K562 (cell line): Measurements from ENCODE around the gene RPH3AL.

ENCODE experiments used
- MEF2D ChIP-seq: conservative IDR thresholded peaks from 2 replicates; pipeline ENCODE4 v1.6.1; 2016; ENCODE audit warnings: low read depth, missing genetic modification characterization, missing compliant biosample characterization
- PHB2 ChIP-seq: fragments of 450-650 bp; IDR thresholded peaks from 2 replicates; pipeline ENCODE4 v1.6.1; 2017; ENCODE audit warnings: low read depth
- POLR2A ChIP-seq: fragments of 450-650 bp; conservative IDR thresholded peaks from 2 replicates; pipeline ENCODE4 v1.6.1; 2016
- RBBP5 ChIP-seq: fragments of 200-600 bp; sonication (generic); IDR thresholded peaks from 2 replicates; pipeline ENCODE4 v1.6.1; 2012; ENCODE audit warnings: borderline replicate concordance, mild to moderate bottlenecking, low read length, control low read depth, inconsistent platforms; ENCODE audit not compliant: insufficient read depth, poor library complexity, severe bottlenecking
- RBM39 ChIP-seq: fragments of 200-400 bp; formaldehyde crosslinking; optimal IDR thresholded peaks from 2 replicates; pipeline ENCODE3; 2018; ENCODE audit warnings: low read depth, low read length
- YBX1 ChIP-seq: fragments of 450-650 bp; IDR thresholded peaks from 2 replicates; pipeline ENCODE4 v1.7.1; 2016; ENCODE audit warnings: mild to moderate bottlenecking
- ZBTB7A ChIP-seq: IDR thresholded peaks from 2 replicates; pipeline ENCODE4 v1.6.1; 2011; ENCODE audit warnings: low read depth, mild to moderate bottlenecking, low read length, moderate library complexity, borderline replicate concordance; ENCODE audit not compliant: control insufficient read depth
- ZNF644 ChIP-seq: fragments of 200-800 bp; sonication (Bioruptor generic); IDR thresholded peaks from 2 replicates; pipeline ENCODE4 v1.6.1; 2016; ENCODE audit warnings: low read depth, missing genetic modification characterization, missing compliant biosample characterization
- ZSCAN29 ChIP-seq: fragments of 450-650 bp; IDR thresholded peaks from 2 replicates; pipeline ENCODE4 v1.6.1; 2017
- TF ChIP-seq, protein P1 (sequence below), 3 experiments: IDR thresholded peaks in 2 of 3; conservative IDR thresholded peaks in 1 of 3; 2 replicates each; pipeline ENCODE4 v1.5.1; 2011 to 2012; ENCODE audit warnings: low read length in 3 of 3, mild to moderate bottlenecking in 3 of 3, control low read depth in 2 of 3, improper control_type of control experiment in 1 of 3, inconsistent platforms in 1 of 3, low read depth in 1 of 3, mixed read lengths in 1 of 3, moderate library complexity in 1 of 3; ENCODE audit not compliant: insufficient read depth in 2 of 3
- TF ChIP-seq, protein P2 (sequence below): sonication (generic); formaldehyde crosslinking; IDR thresholded peaks from 2 replicates; pipeline ENCODE4 v1.8.1; 2023; ENCODE audit warnings: mild to moderate bottlenecking, missing genetic modification reagents
- TF ChIP-seq, protein P3 (sequence below): IDR thresholded peaks from 3 replicates; pipeline ENCODE4 v1.6.1; 2011; ENCODE audit warnings: borderline replicate concordance, mild to moderate bottlenecking; ENCODE audit not compliant: insufficient read length, insufficient read depth
- TF ChIP-seq, protein P4 (sequence below): fragments of 450-650 bp; formaldehyde crosslinking; IDR thresholded peaks from 2 replicates; pipeline ENCODE4 v1.4.0; 2020; ENCODE audit warnings: mild to moderate bottlenecking

DNA sequence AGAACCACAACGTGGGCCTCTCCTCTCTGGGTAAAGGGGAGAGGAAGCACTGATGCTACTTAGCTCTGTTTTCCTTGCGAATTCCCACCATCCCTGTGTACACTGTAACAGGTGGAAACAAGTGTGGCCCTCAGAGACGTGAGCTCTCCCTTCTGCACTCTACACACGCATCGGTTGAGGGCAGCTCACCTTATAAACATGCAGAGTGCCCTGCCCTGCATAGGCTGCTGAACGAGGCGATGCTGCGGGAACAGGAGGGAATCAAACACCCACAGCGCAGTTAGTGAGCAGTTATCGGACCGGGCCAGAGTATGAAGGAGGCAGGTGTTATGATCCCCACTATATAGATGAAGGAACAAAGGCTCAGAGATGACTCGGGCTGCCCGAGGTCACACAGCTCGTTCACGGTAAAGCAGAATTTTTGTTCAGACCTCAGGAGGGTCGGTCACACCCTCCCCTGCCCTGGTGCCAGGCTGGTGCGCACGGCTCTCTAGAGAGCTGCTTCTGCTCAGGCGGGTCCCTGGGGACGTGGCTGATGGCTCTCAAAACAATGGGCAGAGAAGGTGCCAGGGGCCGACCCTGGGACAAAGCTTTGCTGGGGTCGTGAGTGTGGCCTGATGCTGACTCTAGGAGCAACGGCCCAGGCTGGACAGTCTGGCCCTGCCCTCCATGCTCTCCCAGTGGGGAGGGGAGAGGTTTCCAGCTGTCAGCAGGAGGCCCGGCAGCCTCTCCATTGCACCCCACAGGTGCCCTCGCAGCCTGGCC lies 68.5 kb downstream of the RPH3AL start:
- TF ChIP-seq PHB2 = no peak
- TF ChIP-seq, protein P1, sequence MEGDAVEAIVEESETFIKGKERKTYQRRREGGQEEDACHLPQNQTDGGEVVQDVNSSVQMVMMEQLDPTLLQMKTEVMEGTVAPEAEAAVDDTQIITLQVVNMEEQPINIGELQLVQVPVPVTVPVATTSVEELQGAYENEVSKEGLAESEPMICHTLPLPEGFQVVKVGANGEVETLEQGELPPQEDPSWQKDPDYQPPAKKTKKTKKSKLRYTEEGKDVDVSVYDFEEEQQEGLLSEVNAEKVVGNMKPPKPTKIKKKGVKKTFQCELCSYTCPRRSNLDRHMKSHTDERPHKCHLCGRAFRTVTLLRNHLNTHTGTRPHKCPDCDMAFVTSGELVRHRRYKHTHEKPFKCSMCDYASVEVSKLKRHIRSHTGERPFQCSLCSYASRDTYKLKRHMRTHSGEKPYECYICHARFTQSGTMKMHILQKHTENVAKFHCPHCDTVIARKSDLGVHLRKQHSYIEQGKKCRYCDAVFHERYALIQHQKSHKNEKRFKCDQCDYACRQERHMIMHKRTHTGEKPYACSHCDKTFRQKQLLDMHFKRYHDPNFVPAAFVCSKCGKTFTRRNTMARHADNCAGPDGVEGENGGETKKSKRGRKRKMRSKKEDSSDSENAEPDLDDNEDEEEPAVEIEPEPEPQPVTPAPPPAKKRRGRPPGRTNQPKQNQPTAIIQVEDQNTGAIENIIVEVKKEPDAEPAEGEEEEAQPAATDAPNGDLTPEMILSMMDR (IDR thresholded peaks at IDR 0.05 in 2 of 3, conservative IDR thresholded peaks at IDR 0.05 in 1 of 3; ENCODE audit: insufficient read depth in 2 of 3, low read depth in 1 of 3, low read length in 3 of 3) = no peak
- TF ChIP-seq ZBTB7A = no peak
- TF ChIP-seq, protein P2, sequence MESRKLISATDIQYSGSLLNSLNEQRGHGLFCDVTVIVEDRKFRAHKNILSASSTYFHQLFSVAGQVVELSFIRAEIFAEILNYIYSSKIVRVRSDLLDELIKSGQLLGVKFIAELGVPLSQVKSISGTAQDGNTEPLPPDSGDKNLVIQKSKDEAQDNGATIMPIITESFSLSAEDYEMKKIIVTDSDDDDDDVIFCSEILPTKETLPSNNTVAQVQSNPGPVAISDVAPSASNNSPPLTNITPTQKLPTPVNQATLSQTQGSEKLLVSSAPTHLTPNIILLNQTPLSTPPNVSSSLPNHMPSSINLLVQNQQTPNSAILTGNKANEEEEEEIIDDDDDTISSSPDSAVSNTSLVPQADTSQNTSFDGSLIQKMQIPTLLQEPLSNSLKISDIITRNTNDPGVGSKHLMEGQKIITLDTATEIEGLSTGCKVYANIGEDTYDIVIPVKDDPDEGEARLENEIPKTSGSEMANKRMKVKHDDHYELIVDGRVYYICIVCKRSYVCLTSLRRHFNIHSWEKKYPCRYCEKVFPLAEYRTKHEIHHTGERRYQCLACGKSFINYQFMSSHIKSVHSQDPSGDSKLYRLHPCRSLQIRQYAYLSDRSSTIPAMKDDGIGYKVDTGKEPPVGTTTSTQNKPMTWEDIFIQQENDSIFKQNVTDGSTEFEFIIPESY (CRISPR knock-in tag) = no peak
- TF ChIP-seq POLR2A = no peak
- TF ChIP-seq RBM39 = no peak
- TF ChIP-seq, protein P3, sequence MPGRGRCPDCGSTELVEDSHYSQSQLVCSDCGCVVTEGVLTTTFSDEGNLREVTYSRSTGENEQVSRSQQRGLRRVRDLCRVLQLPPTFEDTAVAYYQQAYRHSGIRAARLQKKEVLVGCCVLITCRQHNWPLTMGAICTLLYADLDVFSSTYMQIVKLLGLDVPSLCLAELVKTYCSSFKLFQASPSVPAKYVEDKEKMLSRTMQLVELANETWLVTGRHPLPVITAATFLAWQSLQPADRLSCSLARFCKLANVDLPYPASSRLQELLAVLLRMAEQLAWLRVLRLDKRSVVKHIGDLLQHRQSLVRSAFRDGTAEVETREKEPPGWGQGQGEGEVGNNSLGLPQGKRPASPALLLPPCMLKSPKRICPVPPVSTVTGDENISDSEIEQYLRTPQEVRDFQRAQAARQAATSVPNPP = no peak
- TF ChIP-seq ZSCAN29 = no peak
- no peak for TF ChIP-seq ZNF644
- no peak for TF ChIP-seq MEF2D (tag)
- no peak for TF ChIP-seq RBBP5
- TF ChIP-seq YBX1 = no peak
- TF ChIP-seq, protein P4, sequence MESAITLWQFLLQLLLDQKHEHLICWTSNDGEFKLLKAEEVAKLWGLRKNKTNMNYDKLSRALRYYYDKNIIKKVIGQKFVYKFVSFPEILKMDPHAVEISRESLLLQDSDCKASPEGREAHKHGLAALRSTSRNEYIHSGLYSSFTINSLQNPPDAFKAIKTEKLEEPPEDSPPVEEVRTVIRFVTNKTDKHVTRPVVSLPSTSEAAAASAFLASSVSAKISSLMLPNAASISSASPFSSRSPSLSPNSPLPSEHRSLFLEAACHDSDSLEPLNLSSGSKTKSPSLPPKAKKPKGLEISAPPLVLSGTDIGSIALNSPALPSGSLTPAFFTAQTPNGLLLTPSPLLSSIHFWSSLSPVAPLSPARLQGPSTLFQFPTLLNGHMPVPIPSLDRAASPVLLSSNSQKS (CRISPR knock-in tag) = no peak
